ENCODE measurements around the gene BBS9.

DNA sequence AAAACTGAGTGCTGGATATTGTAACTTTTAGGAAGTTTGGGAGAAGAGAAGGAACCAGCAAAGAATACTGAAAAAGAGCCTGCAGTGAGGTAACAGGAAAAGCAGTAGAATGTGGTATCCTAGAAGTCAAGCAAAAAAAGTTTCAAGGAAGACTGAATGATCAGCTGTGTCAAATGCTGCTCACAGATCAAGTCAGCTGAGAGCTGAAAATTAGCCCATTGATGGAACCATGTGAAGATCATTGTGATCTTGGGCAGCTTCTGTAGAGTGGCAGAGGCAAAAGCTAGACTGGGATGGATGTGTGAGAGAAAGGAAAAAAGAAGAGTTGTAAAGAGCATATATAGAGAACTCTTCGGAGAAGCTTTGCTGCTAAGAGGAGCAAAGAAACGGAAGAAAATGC is 460.5 kb downstream of the BBS9 start:
- TF ChIP-seq POLR2AphosphoS5 (IDR thresholded peaks at IDR 0.05), result no peak
- no peak for TF ChIP-seq CTCF (IDR thresholded peaks at IDR 0.05)
- TF ChIP-seq POLR2A (IDR thresholded peaks at IDR 0.05), result no peak
